Putamen (tissue), 1 donor: ENCODE measurements around the gene GTF2F2.

ENCODE experiments used
- DNase-seq: peaks from one replicate; pipeline ENCODE4 v3.0.0-alpha.2; 2016; ENCODE audit warnings: low spot score

Gene GTF2F2

GRCh38 chr13:45122941-45123340 lies 2.6 kb downstream of the GTF2F2 start:
- no peak for DNase-seq

DNA sequence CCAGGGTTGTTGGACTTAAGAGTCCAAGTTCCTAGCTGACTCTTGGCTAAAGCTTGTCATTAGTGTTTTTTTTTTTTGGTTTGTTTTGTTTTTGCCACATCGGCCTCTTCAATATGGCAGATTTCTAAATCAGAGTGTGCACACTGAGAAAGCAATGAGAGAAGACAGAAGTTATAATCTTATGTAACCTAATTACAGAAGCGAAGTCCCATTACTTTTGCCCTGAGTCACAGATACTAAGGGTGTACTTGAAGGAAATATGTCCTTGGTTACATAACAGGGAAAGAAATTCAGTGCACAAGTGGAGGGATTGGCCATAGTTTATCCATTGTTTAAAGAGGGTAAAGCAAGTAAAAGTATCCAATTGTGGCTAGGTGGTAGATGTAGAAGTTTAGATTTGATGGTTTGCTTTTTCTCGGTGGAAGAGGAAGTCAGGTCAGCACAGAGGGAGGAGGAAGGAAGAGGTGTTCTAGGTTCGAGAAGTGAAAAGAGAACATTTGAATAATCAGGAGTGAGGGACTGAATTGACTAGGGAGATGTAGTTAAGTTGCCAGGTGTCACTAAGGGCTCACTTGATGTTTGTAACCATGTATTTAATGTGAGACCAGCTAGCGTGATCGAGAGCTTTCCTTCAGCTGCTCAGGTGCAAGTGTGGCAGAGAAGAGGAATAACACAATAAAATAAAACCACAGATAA lies 12.2 kb downstream of the GTF2F2 start:
- DNase-seq = no peak

- DNase-seq = no peak
Measured at GRCh38 chr13:45133396-45134118, 13.2 kb downstream of the GTF2F2 start.

- DNase-seq = no peak
Measured at GRCh38 chr13:45136741-45137504, 16.6 kb downstream of the GTF2F2 start.

DNA sequence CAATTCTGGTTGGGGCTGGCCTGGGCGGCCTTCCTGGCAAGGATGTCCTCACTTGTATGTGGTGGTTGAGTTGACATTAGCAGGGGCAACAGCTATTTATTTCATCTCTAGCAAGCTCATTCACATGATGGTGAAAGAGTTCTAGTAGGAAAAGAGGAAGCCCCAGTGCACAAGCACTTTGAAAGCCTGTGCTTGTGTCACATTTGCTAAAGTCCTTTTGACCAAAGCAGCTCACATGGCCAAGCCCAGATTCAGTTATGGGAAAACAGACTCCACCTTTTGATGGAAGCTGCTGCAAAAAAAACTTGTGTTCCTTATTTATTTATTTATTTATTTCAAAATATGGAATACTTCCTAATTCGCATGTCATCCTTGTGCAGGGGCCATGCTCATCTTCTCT lies 17.2 kb downstream of the GTF2F2 start:
- DNase-seq = no peak

GRCh38 chr13:45138282-45138681 lies 18.0 kb downstream of the GTF2F2 start:
- DNase-seq = no peak

- DNase-seq = no peak
Measured at GRCh38 chr13:45141369-45141768, 21.1 kb downstream of the GTF2F2 start.

GRCh38 chr13:45142440-45143345 lies 22.4 kb downstream of the GTF2F2 start:
- DNase-seq = peak; percentile 30

- DNase-seq = peak; percentile 47
Measured at GRCh38 chr13:45143346-45143751, 23.0 kb downstream of the GTF2F2 start.

DNA sequence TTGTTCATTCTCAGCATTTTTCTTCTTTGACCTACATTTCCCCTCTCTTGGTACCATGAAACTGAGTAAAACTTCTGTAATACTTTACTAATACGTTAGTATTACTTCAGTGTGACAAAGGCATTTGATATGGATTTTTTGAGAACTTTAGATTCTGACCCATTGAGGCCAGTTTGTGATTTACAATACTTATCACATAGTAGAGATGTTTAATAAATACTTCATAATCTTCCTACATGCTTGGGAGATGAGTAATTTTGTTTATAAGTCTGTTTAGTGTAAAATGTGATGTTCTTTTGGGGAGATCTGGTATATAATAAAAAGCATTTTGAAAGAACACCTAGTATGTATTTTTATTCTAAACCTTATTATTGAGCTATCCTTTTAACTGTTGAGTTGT lies 29.7 kb downstream of the GTF2F2 start:
- DNase-seq = no peak

DNA sequence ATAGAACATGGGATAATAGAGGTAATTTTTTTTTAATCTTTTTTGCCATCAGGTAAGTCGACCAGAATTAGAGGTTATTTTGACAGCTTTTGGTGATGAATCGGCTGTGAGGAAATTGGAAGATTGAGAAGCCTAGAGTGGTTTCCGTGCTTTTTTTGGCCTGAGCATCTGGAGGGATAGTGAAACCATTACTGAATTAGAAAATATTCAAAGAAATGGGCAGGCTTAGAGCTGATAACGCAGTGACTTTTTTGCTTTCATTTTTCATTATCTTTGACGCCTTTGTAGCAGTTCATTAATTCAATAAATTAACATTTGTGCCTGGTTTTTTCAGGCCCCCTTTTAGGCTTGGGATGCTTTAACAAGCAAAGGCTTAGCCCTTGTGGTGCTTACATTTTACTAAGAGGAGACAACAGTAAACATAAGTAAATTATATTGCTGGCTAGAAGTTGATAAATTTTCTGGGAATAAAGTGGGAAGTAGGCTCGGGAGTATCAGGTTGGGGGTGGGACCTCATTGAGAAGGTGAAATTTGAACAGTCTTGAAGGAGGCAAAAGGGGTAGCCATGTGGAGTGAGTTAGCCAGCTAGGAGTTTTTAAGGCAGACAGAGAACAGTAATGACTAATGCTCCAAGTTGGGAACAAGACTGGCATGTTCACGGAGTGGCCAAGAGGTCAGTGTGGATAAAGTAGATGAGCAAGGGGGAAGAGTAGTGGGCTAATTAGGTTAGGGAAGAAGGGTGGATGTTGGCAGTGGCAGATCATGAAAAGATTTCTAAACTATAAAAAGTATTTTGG lies 36.5 kb downstream of the GTF2F2 start:
- DNase-seq = no peak

DNA sequence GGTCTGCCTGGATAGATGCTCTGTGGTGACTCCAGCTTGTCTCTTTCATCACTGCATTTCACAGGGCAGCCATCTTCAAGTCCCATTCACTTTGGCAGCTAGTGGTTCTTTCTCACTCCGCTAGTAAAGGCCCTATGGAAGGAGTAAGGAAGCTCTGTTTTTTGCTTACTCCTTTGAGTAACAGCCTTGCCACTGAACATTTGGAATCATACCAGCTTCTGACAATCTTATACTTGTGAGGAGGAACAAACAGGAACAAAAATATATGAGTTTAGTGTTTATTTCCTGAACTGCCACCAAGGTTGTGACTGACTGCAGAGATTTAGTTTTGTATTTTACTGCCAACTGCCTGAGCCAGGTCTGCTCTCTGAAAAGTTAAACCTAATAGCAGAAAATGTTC lies 41.9 kb downstream of the GTF2F2 start:
- DNase-seq = no peak

DNA sequence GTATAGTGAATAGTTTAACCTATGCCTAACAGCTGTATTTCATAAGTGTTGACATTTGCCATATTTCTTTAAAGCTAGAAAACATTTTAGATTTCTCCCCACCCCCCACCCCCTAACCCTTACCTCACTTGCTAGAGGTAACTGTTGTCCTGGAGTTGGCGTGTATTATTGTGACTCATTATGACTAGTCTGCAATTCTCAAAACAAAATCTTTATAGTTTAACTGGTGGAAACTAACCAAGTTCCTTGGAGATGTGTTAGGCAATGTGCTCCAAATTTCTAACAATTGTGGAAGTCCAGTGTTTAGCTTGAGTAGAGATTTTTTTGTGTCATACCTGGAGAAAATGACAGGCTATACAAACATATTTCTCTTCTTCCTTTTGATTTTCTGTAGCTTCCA lies 42.5 kb downstream of the GTF2F2 start:
- DNase-seq = no peak

- no peak for DNase-seq
Measured at GRCh38 chr13:45166858-45167257, 46.5 kb downstream of the GTF2F2 start.

GRCh38 chr13:45167611-45168554 lies 47.6 kb downstream of the GTF2F2 start:
- no peak for DNase-seq

GRCh38 chr13:45168555-45168930 lies 48.2 kb downstream of the GTF2F2 start:
- DNase-seq = no peak

DNA sequence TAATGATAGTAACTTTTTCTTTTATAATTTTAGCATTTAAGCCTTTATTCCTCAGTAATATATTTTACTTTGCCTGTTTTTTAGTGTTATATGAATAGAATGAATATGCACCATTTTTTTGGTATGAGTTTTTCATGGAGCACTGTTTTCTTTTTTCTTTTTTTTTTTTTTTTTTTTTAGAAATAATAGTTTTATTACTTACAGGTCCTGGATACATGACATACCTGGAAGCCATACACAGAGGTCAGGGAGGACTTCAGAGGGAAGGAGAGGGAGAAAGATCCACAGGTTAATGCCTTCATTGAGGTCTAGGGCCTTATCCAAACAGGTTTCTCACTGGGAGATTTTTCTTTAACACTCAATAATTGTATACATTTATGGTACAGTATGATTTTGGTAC lies 54.2 kb downstream of the GTF2F2 start:
- DNase-seq = no peak

GRCh38 chr13:45178349-45179162 lies 58.2 kb downstream of the GTF2F2 start:
- no peak for DNase-seq

- DNase-seq = no peak
Measured at GRCh38 chr13:45179428-45179827, 59.1 kb downstream of the GTF2F2 start.
